Activated CD8-positive, alpha-beta T cell treated with anti-CD3 and anti-CD28 coated beads, Interleukin-2, amount 10 ng/mL, durations not matched to agents 7 days and 5 days (primary cell): ENCODE measurements around the gene TF. TPM values are rescaled to one million over a fixed set of nuclear protein-coding genes. Genes with fewer than 3 reads are reported as not detected.

Experiments
- ATAC-seq: fragments of 150-1000 bp; cut with Tn5 transposase; one replicate; pipeline ENCODE4 v1.10.0; 2021; ENCODE audit warnings: moderate library complexity
- CTCF ChIA-PET: fragments of 350-600 bp; sonication (Branson Sonifier 250); formaldehyde crosslinking; loops from one replicate; lab custom pipeline; 2021; ENCODE audit warnings: antibody characterized with exemption; lab: Charles Lee
- POLR2A ChIA-PET: fragments of 350-600 bp; sonication (Branson Sonifier 250); formaldehyde crosslinking; loops from one replicate; lab custom pipeline; 2021; ENCODE audit warnings: antibody characterized with exemption; lab: Charles Lee
- DNase-seq: peaks from one replicate; pipeline ENCODE4 v3.0.0-alpha.2; 2020
- H3K27ac Mint-ChIP-seq: one replicate; pipeline ENCODE4 v1.8.0; 2021; ENCODE audit warnings: mild to moderate bottlenecking, mixed read lengths
- H3K27me3 Mint-ChIP-seq: one replicate; pipeline ENCODE4 v1.8.0; 2021; ENCODE audit warnings: low read depth, mixed read lengths
- H3K36me3 Mint-ChIP-seq: one replicate; pipeline ENCODE4 v1.8.0; 2021; ENCODE audit warnings: low read depth, mixed read lengths
- H3K4me1 Mint-ChIP-seq: one replicate; pipeline ENCODE4 v1.8.0; 2021; ENCODE audit warnings: low read depth, mixed read lengths
- H3K4me3 Mint-ChIP-seq: one replicate; pipeline ENCODE4 v1.8.0; 2021; ENCODE audit warnings: mild to moderate bottlenecking, mixed read lengths
- H3K9me3 Mint-ChIP-seq: one replicate; pipeline ENCODE4 v1.8.0; 2022; ENCODE audit warnings: mixed read lengths; ENCODE audit not compliant: insufficient read depth
- total RNA-seq, 2 experiments: library from RNA; stranded (reverse); gene quantifications; one replicate each; pipeline ENCODE4 v1.2.3, GENCODE V29; 2021

TF gene
- under 1 TPM; 0.03 to 0.05 TPM for total RNA-seq

- ChIA-PET POLR2A (no interaction called here), CTCF (no interaction called here)
- no peaks in the 10 kb centered on the region for H3K9me3 Mint-ChIP-seq
- no peak within 1 kb of the TSS for H3K27ac Mint-ChIP-seq
- peaks cover 24% of the 10 kb centered on the region for H3K27me3 Mint-ChIP-seq
- ATAC-seq = no peak
- no peak for DNase-seq
- no peak within 1 kb of the TSS for H3K4me3 Mint-ChIP-seq
- H3K4me1 Mint-ChIP-seq = peaks cover 2% of the 10 kb centered on the region
- H3K36me3 Mint-ChIP-seq = no peaks in the 10 kb centered on the region
Measured at GRCh38 chr3:133745981-133746711, at the start of gene TF. TSS of gene TF (plus strand) at chr3:133746393. CDS start at chr3:133746441, 48 bp downstream.

DNA sequence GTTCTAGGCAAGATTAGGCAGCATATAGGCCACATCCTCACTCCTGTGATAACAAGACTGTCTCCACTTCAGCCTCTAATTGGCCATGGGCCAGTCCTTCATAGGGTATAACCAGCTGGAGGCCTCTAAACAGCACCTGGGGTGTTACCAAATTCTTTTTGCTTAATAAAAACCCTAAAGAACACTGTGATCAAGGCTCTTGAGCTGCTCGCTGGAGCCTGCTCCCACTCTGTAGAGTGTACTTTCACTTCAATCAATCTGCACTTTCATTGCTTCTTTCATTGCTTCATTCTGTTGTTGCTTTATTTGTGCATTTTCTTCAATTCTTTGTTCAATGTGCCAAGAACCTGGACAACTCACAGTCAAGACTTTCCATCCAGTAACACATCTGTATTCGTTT, 48.2 kb upstream of the TF start:
- ATAC-seq = no peak
- no peaks in the 10 kb centered on the region for H3K27me3 Mint-ChIP-seq
- CTCF ChIA-PET = no interaction called here

DNA sequence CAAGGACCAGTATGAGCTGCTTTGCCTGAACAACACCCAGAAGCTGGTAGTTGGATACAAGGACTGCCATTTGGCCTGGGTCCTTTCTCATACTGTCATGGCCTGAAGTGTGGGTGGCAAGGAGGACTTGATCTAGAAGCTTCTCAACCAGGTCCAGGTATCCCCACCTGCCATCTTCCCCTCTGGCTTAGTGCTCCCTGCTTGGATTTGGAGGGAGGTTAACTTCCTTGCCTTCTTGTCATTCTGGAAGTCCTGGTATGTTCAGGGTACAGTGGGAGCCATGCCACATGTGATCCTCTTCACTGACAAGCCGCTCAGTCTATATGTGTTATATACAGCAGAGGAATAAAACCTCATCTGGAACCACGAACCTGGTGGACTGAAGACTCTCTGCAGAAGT, 46.7 kb upstream of the TF start:
- peaks cover 8% of the 10 kb centered on the region for H3K27me3 Mint-ChIP-seq
- POLR2A ChIA-PET = no interaction called here
- CTCF ChIA-PET = no interaction called here

More for the DNA sequence above, 48.2 kb upstream of the TF start:
- Mint-ChIP-seq H3K36me3 (no peaks in the 10 kb centered on the region), H3K9me3 (no peaks in the 10 kb centered on the region), H3K27ac (no peak overlapping the region), H3K4me1 (no peaks in the 10 kb centered on the region), H3K4me3 (no peak overlapping the region)
- POLR2A ChIA-PET = no interaction called here
- no peak for DNase-seq

GRCh38 chr3:133699903-133700302, 46.3 kb upstream of the TF start:
- ChIA-PET POLR2A (no interaction called here), CTCF (no interaction called here)
- DNase-seq (no peak), ATAC-seq (no peak)
- no peaks in the 10 kb centered on the region for H3K36me3 Mint-ChIP-seq
- H3K9me3 Mint-ChIP-seq = no peaks in the 10 kb centered on the region
- no peak overlapping the region for H3K27ac Mint-ChIP-seq
- H3K4me3 Mint-ChIP-seq = no peak overlapping the region
- no peaks in the 10 kb centered on the region for H3K4me1 Mint-ChIP-seq
- H3K27me3 Mint-ChIP-seq = peaks cover 8% of the 10 kb centered on the region

More for the DNA sequence above, 46.7 kb upstream of the TF start:
- no peaks in the 10 kb centered on the region for H3K4me1 Mint-ChIP-seq
- ATAC-seq = no peak
- no peak overlapping the region for H3K27ac Mint-ChIP-seq
- no peak overlapping the region for H3K4me3 Mint-ChIP-seq
- no peaks in the 10 kb centered on the region for H3K36me3 Mint-ChIP-seq
- H3K9me3 Mint-ChIP-seq = no peaks in the 10 kb centered on the region
- DNase-seq = no peak

GRCh38 chr3:133700351-133700750, 45.8 kb upstream of the TF start:
- Mint-ChIP-seq H3K4me3 (no peak overlapping the region), H3K27ac (no peak overlapping the region), H3K36me3 (no peaks in the 10 kb centered on the region), H3K4me1 (no peaks in the 10 kb centered on the region), H3K27me3 (peaks cover 8% of the 10 kb centered on the region), H3K9me3 (no peaks in the 10 kb centered on the region)
- ChIA-PET CTCF (no interaction called here), POLR2A (no interaction called here)
- ATAC-seq (no peak), DNase-seq (no peak)

- POLR2A ChIA-PET = interaction anchor here (1.2 kb wide), 1 partner anchor 40 kb away, joined by 4 read pairs; the partner anchor contains the start of gene TOPBP1
- CTCF ChIA-PET = no interaction called here
- Mint-ChIP-seq H3K4me3 (no peak overlapping the region), H3K36me3 (no peaks in the 10 kb centered on the region), H3K9me3 (no peaks in the 10 kb centered on the region), H3K27ac (no peak overlapping the region), H3K27me3 (peaks cover 8% of the 10 kb centered on the region), H3K4me1 (no peaks in the 10 kb centered on the region)
- no peak for DNase-seq
- no peak for ATAC-seq
Measured at GRCh38 chr3:133701435-133702358, 44.5 kb upstream of the TF start.

- ChIA-PET CTCF (interaction anchor here (1.0 kb wide), 1 partner anchor 72 kb away, joined by 3 read pairs; no protein-coding TSS in a partner anchor), POLR2A (no interaction called here)
- Mint-ChIP-seq H3K27ac (no peak overlapping the region), H3K4me1 (no peaks in the 10 kb centered on the region), H3K9me3 (no peaks in the 10 kb centered on the region), H3K4me3 (no peak overlapping the region), H3K36me3 (no peaks in the 10 kb centered on the region), H3K27me3 (peaks cover 14% of the 10 kb centered on the region)
- DNase-seq = no peak
- ATAC-seq = no peak
Measured at GRCh38 chr3:133703915-133704314, 42.3 kb upstream of the TF start.

DNA sequence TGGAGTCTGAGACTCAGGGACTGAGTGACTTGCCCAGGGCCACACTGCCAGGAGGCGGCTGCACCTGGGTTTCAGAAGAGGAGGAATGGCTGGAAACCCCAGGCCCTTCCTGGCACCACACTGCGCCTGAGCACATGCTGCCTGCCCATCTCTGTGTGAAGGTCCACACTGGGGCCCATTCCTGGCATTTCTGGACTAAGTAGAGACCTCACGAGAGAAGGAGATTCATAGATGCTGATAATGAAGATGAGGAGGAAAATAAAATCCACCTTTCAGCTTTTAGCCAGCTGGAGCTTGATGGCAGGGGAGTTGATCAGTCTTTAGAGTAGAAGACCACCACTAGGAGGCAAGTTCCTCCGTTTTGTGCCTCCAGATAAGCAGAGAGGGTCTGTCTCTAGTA, 40.2 kb upstream of the TF start:
- CTCF ChIA-PET = no interaction called here
- Mint-ChIP-seq H3K9me3 (no peaks in the 10 kb centered on the region), H3K4me1 (no peaks in the 10 kb centered on the region), H3K27me3 (peaks cover 18% of the 10 kb centered on the region), H3K27ac (no peak overlapping the region), H3K4me3 (no peak overlapping the region), H3K36me3 (no peaks in the 10 kb centered on the region)
- no peak for ATAC-seq
- no peak for DNase-seq
- POLR2A ChIA-PET = no interaction called here

GRCh38 chr3:133709139-133709750, 36.9 kb upstream of the TF start:
- peaks cover 13% of the 10 kb centered on the region for H3K27me3 Mint-ChIP-seq

DNA sequence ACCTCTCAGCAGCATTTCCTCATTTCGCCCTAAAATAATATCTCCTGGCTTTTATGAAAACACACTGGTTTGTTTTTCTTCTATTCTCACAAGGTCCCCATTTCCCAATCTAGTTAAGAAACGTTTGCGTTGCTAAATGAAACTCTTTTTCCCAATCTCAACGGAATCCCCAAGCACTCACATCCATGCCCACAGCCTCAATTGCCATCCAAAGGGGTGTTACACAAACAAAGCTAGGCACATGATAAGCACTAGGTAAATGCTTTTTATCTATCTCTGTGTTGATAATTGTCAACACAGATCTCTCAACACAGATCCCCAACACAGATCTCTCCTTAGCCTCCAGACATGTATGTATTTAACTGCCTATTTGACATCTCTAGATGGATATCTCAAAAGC, 35.2 kb upstream of the TF start:
- Mint-ChIP-seq H3K4me1 (no peaks in the 10 kb centered on the region), H3K27me3 (peaks cover 11% of the 10 kb centered on the region), H3K36me3 (no peaks in the 10 kb centered on the region), H3K9me3 (no peaks in the 10 kb centered on the region), H3K27ac (no peak overlapping the region), H3K4me3 (no peak overlapping the region)
- ChIA-PET POLR2A (no interaction called here), CTCF (no interaction called here)
- ATAC-seq (no peak), DNase-seq (no peak)

More at GRCh38 chr3:133709139-133709750, 36.9 kb upstream of the TF start:
- no peak overlapping the region for H3K27ac Mint-ChIP-seq
- no peaks in the 10 kb centered on the region for H3K4me1 Mint-ChIP-seq
- DNase-seq (no peak), ATAC-seq (no peak)
- CTCF ChIA-PET = no interaction called here
- H3K9me3 Mint-ChIP-seq = no peaks in the 10 kb centered on the region
- POLR2A ChIA-PET = no interaction called here
- H3K4me3 Mint-ChIP-seq = no peak overlapping the region
- no peaks in the 10 kb centered on the region for H3K36me3 Mint-ChIP-seq

DNA sequence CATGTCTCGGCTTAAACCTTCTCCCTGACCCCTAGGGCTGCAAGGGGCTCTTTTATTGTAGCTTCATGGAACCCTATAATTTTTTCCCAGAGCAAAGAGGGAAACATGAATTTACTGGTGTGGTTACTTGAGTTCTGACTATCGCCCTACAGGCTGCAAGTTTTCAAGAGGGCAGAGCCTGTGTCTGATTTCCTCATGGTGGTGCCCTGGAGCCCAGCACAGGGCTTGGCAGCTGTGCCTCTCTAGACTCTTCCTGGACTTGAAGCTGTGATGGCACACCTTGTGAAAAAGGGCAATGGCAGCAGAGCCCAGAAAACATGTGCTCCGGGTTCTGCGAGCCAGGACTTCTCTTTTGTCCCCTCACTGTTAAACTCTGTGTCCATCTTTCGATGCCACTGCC, 34.2 kb upstream of the TF start:
- ChIA-PET CTCF (no interaction called here), POLR2A (no interaction called here)
- ATAC-seq = no peak
- no peak overlapping the region for H3K4me3 Mint-ChIP-seq
- H3K4me1 Mint-ChIP-seq = no peaks in the 10 kb centered on the region
- H3K9me3 Mint-ChIP-seq = no peaks in the 10 kb centered on the region
- DNase-seq = no peak
- H3K27ac Mint-ChIP-seq = no peak overlapping the region
- no peaks in the 10 kb centered on the region for H3K36me3 Mint-ChIP-seq
- H3K27me3 Mint-ChIP-seq = peaks cover 8% of the 10 kb centered on the region

DNA sequence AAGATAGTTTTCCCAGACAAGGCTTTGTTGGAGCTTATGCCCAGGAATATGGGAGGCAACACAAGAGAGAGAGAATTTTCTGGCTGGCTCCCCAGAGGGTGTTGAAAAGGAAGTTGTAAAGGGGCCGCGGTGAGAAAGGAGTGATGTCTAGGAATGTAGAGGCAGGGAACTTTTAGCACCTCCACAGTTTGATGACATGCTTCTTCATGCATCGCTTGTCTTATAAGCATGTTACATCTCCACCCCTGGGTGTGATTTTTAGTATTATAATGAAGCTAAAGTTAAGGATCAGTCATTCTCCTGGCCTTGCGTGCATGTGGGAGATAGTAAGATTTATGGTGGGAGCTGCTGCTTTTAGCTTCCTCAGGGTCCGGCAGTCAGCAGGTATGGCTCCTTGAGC, 32.8 kb upstream of the TF start:
- Mint-ChIP-seq H3K9me3 (no peaks in the 10 kb centered on the region), H3K27ac (no peak overlapping the region), H3K4me1 (no peaks in the 10 kb centered on the region), H3K36me3 (no peaks in the 10 kb centered on the region), H3K4me3 (no peak overlapping the region), H3K27me3 (peaks cover 5% of the 10 kb centered on the region)
- no peak for DNase-seq
- POLR2A ChIA-PET = no interaction called here
- CTCF ChIA-PET = no interaction called here
- ATAC-seq = no peak
